Gastroesophageal sphincter (tissue), 4 donors: Measurements from ENCODE around the gene PIK3R2. TPM values are rescaled to one million over a fixed set of nuclear protein-coding genes. Genes with fewer than 3 reads are reported as not detected.
A peak's percentile ranks its signal among the peaks of the same experiment; 100 is the strongest.

Experiments
- ATAC-seq: fragments of 150-250 bp; one replicate; pipeline ENCODE4 v1.9.1; 2016; ENCODE audit warnings: mild to moderate bottlenecking, moderate library complexity
- H3K27ac ChIP-seq, 4 donors: fragments of 200-600 bp; sonication (generic) in 3 of 4; 1 replicate in 3 of 4; 2 replicates in 1 of 4; pipeline ENCODE4 v1.5.1; 2016 to 2019
- H3K27me3 ChIP-seq: fragments of 200-600 bp; sonication (generic); one replicate; pipeline ENCODE4 v1.5.1; 2019
- H3K36me3 ChIP-seq, 2 donors: fragments of 200-600 bp; sonication (generic); one replicate each; pipeline ENCODE4 v1.5.1; 2019; ENCODE audit warnings: control low read depth in 1 of 2
- H3K4me1 ChIP-seq, 3 donors: fragments of 200-600 bp; sonication (generic); 1 replicate in 2 of 3; 2 replicates in 1 of 3; pipeline ENCODE4 v1.5.1; 2016 to 2019; ENCODE audit warnings: control low read depth in 2 of 3
- H3K4me3 ChIP-seq, 2 donors: fragments of 200-600 bp; sonication (generic); one replicate each; pipeline ENCODE4 v1.5.1; 2019; ENCODE audit warnings: mild to moderate bottlenecking in 1 of 2, moderate library complexity in 1 of 2
- H3K9me3 ChIP-seq, 3 donors: fragments of 200-600 bp; sonication (generic); one replicate each; pipeline ENCODE4 v1.5.1; 2017 to 2019; ENCODE audit warnings: control low read depth in 2 of 3
- CTCF ChIP-seq, 4 experiments: fragments of 200-600 bp in 2 of 4; fragments of 450-650 bp in 2 of 4; sonication (generic) in 1 of 4; IDR thresholded peaks; one replicate each; pipeline ENCODE4 v1.5.1; 2017 to 2019; ENCODE audit warnings: antibody characterized with exemption in 4 of 4, mild to moderate bottlenecking in 2 of 4, moderate library complexity in 2 of 4
- EP300 ChIP-seq: sonication (generic); formaldehyde crosslinking; IDR thresholded peaks from one replicate; pipeline ENCODE4 v1.6.1; 2017; ENCODE audit warnings: antibody characterized with exemption, mild to moderate bottlenecking
- POLR2A ChIP-seq, 2 donors: fragments of 450-650 bp; IDR thresholded peaks; one replicate each; pipeline ENCODE4 v1.6.1; 2017; ENCODE audit warnings: antibody characterized with exemption in 2 of 2, mild to moderate bottlenecking in 2 of 2, moderate library complexity in 1 of 2
- POLR2AphosphoS5 ChIP-seq: sonication (generic); formaldehyde crosslinking; IDR thresholded peaks from one replicate; pipeline ENCODE4 v1.6.1; 2017; ENCODE audit warnings: antibody characterized with exemption
- WGBS, 2 donors: methylation state at CpG; one replicate each; pipeline ENCODE4 v1.1.5; 2018; ENCODE audit warnings: low coverage in 1 of 2; 5-methylcytosine and 5-hydroxymethylcytosine counted together
- total RNA-seq, 4 donors: library from RNA; depleted of rRNA; stranded (reverse); fragments of >200 nt; gene quantifications; one replicate each; pipeline ENCODE4 v1.1.0, GENCODE V29; 2016

The PIK3R2 gene
- total RNA-seq, 4 donors from 2014 or later: 5.3 to 30.1 (median 22.7) TPM

- Histone ChIP-seq H3K4me3 (no peak overlapping the region), H3K4me1 (peaks cover 0 to 3% (median 0%) of the 10 kb centered on the region in 3 donors), H3K27me3 (peaks cover 4% of the 10 kb centered on the region), H3K27ac (no peak overlapping the region), H3K9me3 (no peaks in the 10 kb centered on the region), H3K36me3 (no peaks in the 10 kb centered on the region)
- ATAC-seq: no peak
- TF ChIP-seq POLR2AphosphoS5: no peak
- TF ChIP-seq EP300: no peak
- TF ChIP-seq CTCF (IDR thresholded peaks at IDR 0.05): no peak
- TF ChIP-seq POLR2A (IDR thresholded peaks at IDR 0.05): no peak
- 75 to 89% methylated on average over 5 of the region's 5 CpGs for WGBS, 2 donors
These were observed 27.0 kb downstream of the PIK3R2 start for GRCh38 chr19:18179957-18180356.

- TF ChIP-seq EP300: no peak
- TF ChIP-seq POLR2AphosphoS5: no peak
- no peak for TF ChIP-seq POLR2A (IDR thresholded peaks at IDR 0.05)
- no peak for TF ChIP-seq CTCF (IDR thresholded peaks at IDR 0.05)
- no peaks in the 10 kb centered on the region for H3K9me3 ChIP-seq
- peaks cover 11% of the 10 kb centered on the region for H3K27me3 ChIP-seq
- H3K4me3 ChIP-seq: no peak overlapping the region
- H3K4me1 ChIP-seq: no peaks in the 10 kb centered on the region
- no peaks in the 10 kb centered on the region for H3K36me3 ChIP-seq
- no peak for ATAC-seq
- no peak overlapping the region for H3K27ac ChIP-seq
These were observed 30.6 kb downstream of the PIK3R2 start for GRCh38 chr19:18183529-18183928.

GRCh38 chr19:18185538-18185937 lies 32.6 kb downstream of the PIK3R2 start:
- 51 to 71% methylated on average over 2 to 6 of the region's 6 CpGs for WGBS, 2 donors
- TF ChIP-seq CTCF (IDR thresholded peaks at IDR 0.05) (no peak), EP300 (no peak), POLR2A (IDR thresholded peaks at IDR 0.05) (no peak), POLR2AphosphoS5 (no peak)
- Histone ChIP-seq H3K36me3 (no peaks in the 10 kb centered on the region), H3K4me1 (no peaks in the 10 kb centered on the region), H3K4me3 (no peak overlapping the region), H3K9me3 (no peaks in the 10 kb centered on the region), H3K27me3 (peaks cover 11% of the 10 kb centered on the region), H3K27ac (no peak overlapping the region)
- no peak for ATAC-seq

GRCh38 chr19:18190278-18190677 lies 37.3 kb downstream of the PIK3R2 start:
- Histone ChIP-seq H3K27me3 (peaks cover 7% of the 10 kb centered on the region), H3K4me3 (no peak overlapping the region), H3K27ac (no peak overlapping the region), H3K4me1 (peaks cover 0 to 32% (median 16%) of the 10 kb centered on the region in 3 donors), H3K9me3 (no peaks in the 10 kb centered on the region), H3K36me3 (no peaks in the 10 kb centered on the region)
- no peak for TF ChIP-seq EP300
- TF ChIP-seq POLR2AphosphoS5: no peak
- no peak for TF ChIP-seq CTCF (IDR thresholded peaks at IDR 0.05)
- no peak for TF ChIP-seq POLR2A (IDR thresholded peaks at IDR 0.05)
- no peak for ATAC-seq
- WGBS, 2 donors: 79 to 96% methylated on average over 3 to 4 of the region's 4 CpGs

- no peaks in the 10 kb centered on the region for H3K9me3 ChIP-seq
- peak overlapping the region; percentile 62 to 85 for H3K4me3 ChIP-seq
- H3K27me3 ChIP-seq: no peaks in the 10 kb centered on the region
- no peak for TF ChIP-seq POLR2AphosphoS5
- TF ChIP-seq EP300: no peak
- TF ChIP-seq CTCF (IDR thresholded peaks at IDR 0.05): no peak
- TF ChIP-seq POLR2A (IDR thresholded peaks at IDR 0.05): no peak
- 56% methylated on average over 5 of the region's 5 CpGs; no CpG with 5 or more reads in 1 of the 2 donors for WGBS, 2 donors
- H3K4me1 ChIP-seq: peaks cover 0 to 44% (median 16%) of the 10 kb centered on the region in 3 donors
- H3K36me3 ChIP-seq: peaks cover 0 to 11% of the 10 kb centered on the region in 2 donors
- peak overlapping the region; percentile 96 to 99 (median 96) for H3K27ac ChIP-seq
- ATAC-seq: no peak
These were observed 38.7 kb downstream of the PIK3R2 start for GRCh38 chr19:18191640-18192062.
